HL-60 (cell line): ENCODE results near the gene UBAC2.

Source experiments
- CTCF ChIP-seq: IDR thresholded peaks from one replicate; pipeline ENCODE4 v1.5.1; 2011; ENCODE audit warnings: low read length, control low read depth, inconsistent platforms; ENCODE audit not compliant: insufficient read depth
- POLR2AphosphoS5 ChIP-seq: IDR thresholded peaks from 2 replicates; pipeline ENCODE4 v1.6.1; 2012; ENCODE audit warnings: low read depth
- REST ChIP-seq: IDR thresholded peaks from 2 replicates; pipeline ENCODE4 v1.6.1; 2012; ENCODE audit warnings: low read depth; ENCODE audit not compliant: insufficient replicate concordance
- SPI1 ChIP-seq: IDR thresholded peaks from 2 replicates; pipeline ENCODE4 v1.6.1; 2012; ENCODE audit warnings: low read depth, mild to moderate bottlenecking, borderline replicate concordance

GRCh38 chr13:99370481-99371275 lies 170.0 kb downstream of the UBAC2 start:
- no peak for TF ChIP-seq CTCF
- no peak for TF ChIP-seq SPI1
- no peak for TF ChIP-seq POLR2AphosphoS5
- no peak for TF ChIP-seq REST
